C4-2B (cell line): ENCODE data around the gene CNTNAP5.

Experiments used
- H3K27ac ChIP-seq: fragments of 450-650 bp; 2 replicates; pipeline ENCODE4 v1.5.1; 2017
- CTCF ChIP-seq: fragments of 450-650 bp; conservative IDR thresholded peaks from 2 replicates; pipeline ENCODE4 v1.5.1; 2017; ENCODE audit warnings: mild to moderate bottlenecking
- ZFX ChIP-seq: fragments of 450-650 bp; IDR thresholded peaks from 2 replicates; pipeline ENCODE4 v1.6.1; 2017

CNTNAP5 gene

GRCh38 chr2:124289615-124290014, 264.5 kb downstream of the CNTNAP5 start:
- TF ChIP-seq CTCF, result peak; percentile 22; the same call in 1 of the 2 replicates
- TF ChIP-seq ZFX, result no peak
- H3K27ac ChIP-seq, result no peak overlapping the region

- TF ChIP-seq ZFX, result no peak
- TF ChIP-seq CTCF, result no peak
- H3K27ac ChIP-seq, result no peak overlapping the region
Observed at GRCh38 chr2:124296470-124296869, 271.4 kb downstream of the CNTNAP5 start.

- TF ChIP-seq ZFX (no peak), CTCF (no peak)
- H3K27ac ChIP-seq, result no peak overlapping the region
Observed at GRCh38 chr2:124301915-124302314, 276.8 kb downstream of the CNTNAP5 start.

DNA sequence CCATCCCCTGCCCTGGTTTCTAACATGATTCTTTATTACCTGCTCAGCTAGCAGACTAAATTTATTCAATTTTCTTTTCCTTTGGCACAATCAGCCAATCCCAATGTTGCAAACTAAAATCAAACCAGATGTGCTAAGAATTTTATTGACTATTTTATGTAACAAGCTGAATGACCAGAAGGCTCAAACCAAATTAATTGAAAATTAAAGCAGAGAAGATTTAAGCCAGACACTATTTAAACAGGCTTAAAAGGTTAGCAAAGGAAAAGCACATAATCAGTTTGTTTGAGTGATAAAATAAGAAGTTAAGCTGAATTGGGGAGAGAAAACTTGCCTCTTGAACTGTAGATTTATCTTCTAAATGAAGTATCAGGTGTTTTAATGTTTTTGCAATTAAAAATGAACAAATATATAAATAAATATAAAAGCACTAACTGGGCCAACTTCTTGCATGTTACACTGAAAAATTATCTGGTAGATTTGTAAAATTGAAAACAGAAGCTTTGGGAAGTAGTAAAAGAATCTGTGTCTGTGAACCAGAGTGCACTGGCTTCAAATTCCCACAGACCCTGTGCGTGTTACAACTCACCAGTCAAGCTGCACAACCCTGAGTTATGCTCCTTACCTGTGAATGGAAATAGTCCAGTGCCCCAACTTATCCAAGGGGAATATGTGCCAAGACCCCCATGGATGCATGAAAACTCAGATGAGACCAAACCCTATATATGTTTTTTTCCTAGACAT, 283.4 kb downstream of the CNTNAP5 start:
- no peak for TF ChIP-seq CTCF
- TF ChIP-seq ZFX, result no peak
- H3K27ac ChIP-seq, result no peak overlapping the region

DNA sequence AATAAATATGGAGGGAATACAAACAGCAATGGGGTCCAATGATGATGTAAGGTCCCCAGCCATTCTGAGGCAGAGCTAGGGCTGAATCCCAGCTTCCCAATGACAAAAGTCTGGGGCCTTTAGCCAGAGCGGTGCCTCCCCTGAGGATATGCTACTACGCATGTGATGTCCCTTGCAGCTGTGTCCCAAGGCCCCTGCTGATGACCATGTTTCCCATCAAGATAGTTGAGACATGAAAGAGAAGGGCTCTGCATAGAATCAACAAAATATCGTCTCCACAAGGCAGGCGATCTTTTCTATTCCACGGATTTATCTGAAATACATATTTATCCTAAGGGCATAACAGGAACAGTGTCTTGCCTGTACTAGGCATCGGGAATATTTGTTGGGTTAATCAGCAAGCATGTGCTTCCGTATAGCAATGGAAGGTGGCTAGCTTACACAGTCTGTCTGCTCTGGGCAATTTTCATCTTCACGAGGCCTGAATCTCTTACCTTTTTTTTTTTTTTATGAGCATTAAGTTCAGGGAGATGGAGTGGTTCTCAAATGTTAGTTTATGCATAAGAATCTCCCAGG, 284.6 kb downstream of the CNTNAP5 start:
- no peak for TF ChIP-seq ZFX
- no peak for TF ChIP-seq CTCF
- no peak overlapping the region for H3K27ac ChIP-seq

DNA sequence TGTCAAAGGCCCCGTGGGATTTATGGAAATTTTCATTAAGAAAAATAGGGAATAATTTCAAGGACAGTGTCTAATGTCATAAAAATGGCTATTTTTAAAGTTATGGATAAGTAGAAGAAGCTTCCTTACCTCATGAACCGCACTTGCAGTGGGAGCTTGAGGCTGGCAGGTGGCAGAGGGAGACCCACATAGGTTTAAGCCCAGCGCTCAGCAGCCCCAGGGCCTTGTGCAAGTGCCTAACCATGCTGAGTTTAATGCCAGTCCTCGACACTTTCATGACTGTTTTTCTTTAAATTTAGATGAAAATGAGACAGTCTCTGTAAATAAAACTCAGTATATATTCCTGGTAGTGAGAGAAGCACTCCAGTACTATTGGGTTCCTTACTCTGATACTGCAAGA, 285.6 kb downstream of the CNTNAP5 start:
- H3K27ac ChIP-seq, result no peak overlapping the region
- TF ChIP-seq CTCF, result no peak
- no peak for TF ChIP-seq ZFX

GRCh38 chr2:124314084-124314483, 289.0 kb downstream of the CNTNAP5 start:
- TF ChIP-seq CTCF (no peak), ZFX (no peak)
- H3K27ac ChIP-seq, result no peak overlapping the region
